ENCODE results near the gene SELENOK. TPM values are rescaled to one million over a fixed set of nuclear protein-coding genes. Genes with fewer than 3 reads are reported as not detected.

Gene SELENOK
- total RNA-seq, 1 donor from 2014 or later: 45.9 TPM

DNA sequence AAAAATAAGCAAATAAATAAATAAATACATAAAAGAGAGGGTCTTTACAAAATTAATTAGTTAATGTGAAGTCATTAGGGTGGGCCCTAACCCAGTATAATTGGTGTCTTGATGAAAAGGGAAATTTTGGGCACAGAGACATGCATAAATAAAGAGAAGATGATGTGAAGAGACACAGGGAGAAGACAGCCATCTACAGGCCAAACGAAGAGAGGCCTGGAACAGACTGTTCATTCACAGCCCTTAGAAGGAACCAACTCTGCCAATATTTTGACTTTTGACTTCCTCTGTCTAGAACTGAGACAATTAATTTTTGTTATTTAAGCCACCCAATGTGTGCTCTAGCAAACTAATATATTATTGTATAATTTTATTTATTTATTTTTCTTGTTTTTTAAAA, 29.6 kb upstream of the SELENOK start:
- no peaks in the 10 kb centered on the region for H3K27me3 ChIP-seq (ENCODE audit: control insufficient read depth in 3 of 3, insufficient read depth in 3 of 3, low read length in 3 of 3)
- no peaks in the 10 kb centered on the region for H3K36me3 ChIP-seq (ENCODE audit: control insufficient read depth in 3 of 3, insufficient read depth in 3 of 3, low read length in 3 of 3)
- no peaks in the 10 kb centered on the region for H3K4me1 ChIP-seq (ENCODE audit: control insufficient read depth in 3 of 3, insufficient read depth in 3 of 3, low read length in 3 of 3)
- peaks cover 0 to 2% (median 0%) of the 10 kb centered on the region in 3 donors for H3K9me3 ChIP-seq (ENCODE audit: control insufficient read depth in 3 of 3, low read length in 3 of 3)
- H3K9ac ChIP-seq (ENCODE audit: low read depth in 1 of 3, low read length in 3 of 3): no peak overlapping the region
- no peak overlapping the region for H3K4me3 ChIP-seq (ENCODE audit: low read length in 3 of 3)
- no peak overlapping the region for H3K27ac ChIP-seq (ENCODE audit: low read depth, low read length)

DNA sequence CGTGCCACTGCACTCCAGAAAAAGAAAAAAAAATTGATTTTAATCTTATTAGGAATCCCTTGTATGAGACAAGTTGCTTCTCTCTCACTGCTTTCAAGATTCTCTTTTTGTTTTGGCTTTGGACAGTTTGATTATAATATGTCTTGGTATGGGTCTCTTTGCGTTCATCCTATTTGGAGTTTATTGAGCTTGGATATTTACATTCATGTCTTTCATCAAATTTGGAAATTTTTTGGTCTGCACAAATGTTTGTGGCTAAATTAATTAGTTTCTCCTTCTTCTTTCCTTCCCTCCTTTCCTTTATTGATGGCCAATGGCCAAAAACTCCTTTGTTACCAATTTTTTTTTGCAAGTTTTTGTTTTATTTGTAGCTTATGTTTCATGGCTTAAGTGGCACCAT, 28.1 kb upstream of the SELENOK start:
- Histone ChIP-seq H3K9me3 (ENCODE audit: control insufficient read depth in 3 of 3, low read length in 3 of 3) (peaks cover 0 to 2% (median 0%) of the 10 kb centered on the region in 3 donors), H3K9ac (ENCODE audit: low read depth in 1 of 3, low read length in 3 of 3) (no peak overlapping the region), H3K27ac (ENCODE audit: low read depth, low read length) (no peak overlapping the region), H3K4me3 (ENCODE audit: low read length in 3 of 3) (no peak overlapping the region), H3K36me3 (ENCODE audit: control insufficient read depth in 3 of 3, insufficient read depth in 3 of 3, low read length in 3 of 3) (no peaks in the 10 kb centered on the region), H3K27me3 (ENCODE audit: control insufficient read depth in 3 of 3, insufficient read depth in 3 of 3, low read length in 3 of 3) (no peaks in the 10 kb centered on the region), H3K4me1 (ENCODE audit: control insufficient read depth in 3 of 3, insufficient read depth in 3 of 3, low read length in 3 of 3) (no peaks in the 10 kb centered on the region)

DNA sequence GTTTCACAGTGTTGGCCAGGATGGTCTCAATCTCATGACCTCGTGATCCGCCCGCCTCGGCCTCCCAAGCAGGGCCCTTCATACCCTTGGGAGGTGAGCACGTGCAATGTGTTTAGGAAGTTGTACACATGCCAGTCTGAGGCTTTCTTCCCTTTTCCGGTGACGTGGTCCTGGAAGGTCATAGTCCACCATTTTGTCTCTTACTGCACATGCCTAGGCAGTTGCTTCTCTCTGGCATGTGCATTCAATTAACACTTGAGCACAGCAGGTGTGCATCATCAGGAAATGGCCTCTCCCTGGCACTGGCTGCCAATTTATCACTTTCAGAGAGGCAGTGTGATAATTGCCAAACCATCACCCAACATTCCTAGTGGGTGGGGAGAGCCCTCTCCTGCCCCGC, 21.7 kb upstream of the SELENOK start:
- no peak overlapping the region for H3K4me3 ChIP-seq (ENCODE audit: low read length in 3 of 3)
- no peak overlapping the region for H3K27ac ChIP-seq (ENCODE audit: low read depth, low read length)
- peaks cover 0 to 2% (median 0%) of the 10 kb centered on the region in 3 donors for H3K27me3 ChIP-seq (ENCODE audit: control insufficient read depth in 3 of 3, insufficient read depth in 3 of 3, low read length in 3 of 3)
- H3K4me1 ChIP-seq (ENCODE audit: control insufficient read depth in 3 of 3, insufficient read depth in 3 of 3, low read length in 3 of 3): no peaks in the 10 kb centered on the region
- H3K9me3 ChIP-seq (ENCODE audit: control insufficient read depth in 3 of 3, low read length in 3 of 3): no peaks in the 10 kb centered on the region
- H3K9ac ChIP-seq (ENCODE audit: low read depth in 1 of 3, low read length in 3 of 3): no peak overlapping the region
- no peaks in the 10 kb centered on the region for H3K36me3 ChIP-seq (ENCODE audit: control insufficient read depth in 3 of 3, insufficient read depth in 3 of 3, low read length in 3 of 3)

GRCh38 chr3:53902711-53903110, 11.1 kb upstream of the SELENOK start:
- no peaks in the 10 kb centered on the region for H3K9me3 ChIP-seq (ENCODE audit: control insufficient read depth in 3 of 3, low read length in 3 of 3)
- H3K27ac ChIP-seq (ENCODE audit: low read depth, low read length): no peak overlapping the region
- H3K9ac ChIP-seq (ENCODE audit: low read depth in 1 of 3, low read length in 3 of 3): no peak overlapping the region
- H3K27me3 ChIP-seq (ENCODE audit: control insufficient read depth in 3 of 3, insufficient read depth in 3 of 3, low read length in 3 of 3): peaks cover 0 to under 1% (median 0%) of the 10 kb centered on the region in 3 donors
- no peaks in the 10 kb centered on the region for H3K36me3 ChIP-seq (ENCODE audit: control insufficient read depth in 3 of 3, insufficient read depth in 3 of 3, low read length in 3 of 3)
- no peak overlapping the region for H3K4me3 ChIP-seq (ENCODE audit: low read length in 3 of 3)
- no peaks in the 10 kb centered on the region for H3K4me1 ChIP-seq (ENCODE audit: control insufficient read depth in 3 of 3, insufficient read depth in 3 of 3, low read length in 3 of 3)

DNA sequence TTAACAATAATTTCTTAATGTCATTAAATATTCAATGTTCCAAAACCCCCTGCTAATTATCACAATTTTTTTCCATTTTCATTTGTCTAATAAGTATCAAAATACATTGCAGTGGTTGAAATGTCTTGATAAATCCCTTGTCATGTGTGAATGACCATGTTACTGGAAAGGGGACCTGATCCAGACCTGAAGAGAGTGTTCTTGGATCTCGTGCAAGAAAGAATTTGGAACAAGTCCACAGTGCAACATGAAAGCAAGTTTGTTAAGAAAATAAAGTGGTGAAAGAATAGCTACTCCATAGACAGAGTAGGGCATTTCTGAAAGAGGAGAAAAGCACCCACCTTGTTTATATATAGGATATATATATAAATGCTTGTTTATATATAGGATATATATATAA, 10.4 kb upstream of the SELENOK start:
- Histone ChIP-seq H3K27me3 (ENCODE audit: control insufficient read depth in 3 of 3, insufficient read depth in 3 of 3, low read length in 3 of 3) (peaks cover 0 to 7% (median 6%) of the 10 kb centered on the region in 3 donors), H3K4me1 (ENCODE audit: control insufficient read depth in 3 of 3, insufficient read depth in 3 of 3, low read length in 3 of 3) (no peaks in the 10 kb centered on the region), H3K9me3 (ENCODE audit: control insufficient read depth in 3 of 3, low read length in 3 of 3) (no peaks in the 10 kb centered on the region), H3K9ac (ENCODE audit: low read depth in 1 of 3, low read length in 3 of 3) (no peak overlapping the region), H3K27ac (ENCODE audit: low read depth, low read length) (no peak overlapping the region), H3K36me3 (ENCODE audit: control insufficient read depth in 3 of 3, insufficient read depth in 3 of 3, low read length in 3 of 3) (no peaks in the 10 kb centered on the region), H3K4me3 (ENCODE audit: low read length in 3 of 3) (no peak overlapping the region)

GRCh38 chr3:53900666-53901331, 9.1 kb upstream of the SELENOK start:
- H3K9ac ChIP-seq (ENCODE audit: low read depth in 1 of 3, low read length in 3 of 3): no peak overlapping the region
- H3K27ac ChIP-seq (ENCODE audit: low read depth, low read length): no peak overlapping the region
- no peaks in the 10 kb centered on the region for H3K9me3 ChIP-seq (ENCODE audit: control insufficient read depth in 3 of 3, low read length in 3 of 3)
- H3K4me3 ChIP-seq (ENCODE audit: low read length in 3 of 3): no peak overlapping the region
- H3K27me3 ChIP-seq (ENCODE audit: control insufficient read depth in 3 of 3, insufficient read depth in 3 of 3, low read length in 3 of 3): peaks cover 0 to 8% (median 6%) of the 10 kb centered on the region in 3 donors
- no peaks in the 10 kb centered on the region for H3K36me3 ChIP-seq (ENCODE audit: control insufficient read depth in 3 of 3, insufficient read depth in 3 of 3, low read length in 3 of 3)
- no peaks in the 10 kb centered on the region for H3K4me1 ChIP-seq (ENCODE audit: control insufficient read depth in 3 of 3, insufficient read depth in 3 of 3, low read length in 3 of 3)

- no peaks in the 10 kb centered on the region for H3K4me1 ChIP-seq (ENCODE audit: control insufficient read depth in 3 of 3, insufficient read depth in 3 of 3, low read length in 3 of 3)
- no peak overlapping the region for H3K4me3 ChIP-seq (ENCODE audit: low read length in 3 of 3)
- no peak overlapping the region for H3K9ac ChIP-seq (ENCODE audit: low read depth in 1 of 3, low read length in 3 of 3)
- H3K27me3 ChIP-seq (ENCODE audit: control insufficient read depth in 3 of 3, insufficient read depth in 3 of 3, low read length in 3 of 3): peaks cover 0 to 10% (median 9%) of the 10 kb centered on the region in 3 donors
- H3K36me3 ChIP-seq (ENCODE audit: control insufficient read depth in 3 of 3, insufficient read depth in 3 of 3, low read length in 3 of 3): no peaks in the 10 kb centered on the region
- H3K9me3 ChIP-seq (ENCODE audit: control insufficient read depth in 3 of 3, low read length in 3 of 3): no peaks in the 10 kb centered on the region
- H3K27ac ChIP-seq (ENCODE audit: low read depth, low read length): no peak overlapping the region
Measured at GRCh38 chr3:53899750-53900149, 8.1 kb upstream of the SELENOK start.

DNA sequence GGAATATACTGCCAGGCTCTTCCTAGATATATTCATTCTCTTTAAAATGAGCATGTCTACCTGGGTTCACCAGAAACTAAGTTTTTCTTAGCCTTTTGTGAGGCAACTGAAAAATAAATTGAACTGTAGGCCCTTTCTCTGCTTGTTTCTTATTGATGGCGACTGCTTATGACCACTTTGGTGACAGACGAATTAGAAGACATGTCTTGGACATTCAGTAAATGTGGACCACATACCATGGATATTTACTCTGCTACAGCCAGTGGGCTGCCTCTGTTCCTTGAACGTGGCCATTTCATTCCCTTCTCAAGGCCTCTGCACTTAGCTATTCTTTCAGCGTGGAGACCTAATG, 603 bp upstream of the SELENOK start:
- Histone ChIP-seq H3K4me3 (ENCODE audit: low read length in 3 of 3) (peak overlapping the region; percentile 72 to 92 (median 73)), H3K27ac (ENCODE audit: low read depth, low read length) (peak overlapping the region; percentile 94), H3K36me3 (ENCODE audit: control insufficient read depth in 3 of 3, insufficient read depth in 3 of 3, low read length in 3 of 3) (peaks cover 0 to 9% (median 3%) of the 10 kb centered on the region in 3 donors), H3K9me3 (ENCODE audit: control insufficient read depth in 3 of 3, low read length in 3 of 3) (no peaks in the 10 kb centered on the region), H3K4me1 (ENCODE audit: control insufficient read depth in 3 of 3, insufficient read depth in 3 of 3, low read length in 3 of 3) (peaks cover 12 to 22% (median 16%) of the 10 kb centered on the region in 3 donors), H3K9ac (ENCODE audit: low read depth in 1 of 3, low read length in 3 of 3) (peak overlapping the region; percentile 73 to 76 (median 73)), H3K27me3 (ENCODE audit: control insufficient read depth in 3 of 3, insufficient read depth in 3 of 3, low read length in 3 of 3) (peaks cover 0 to 10% (median 5%) of the 10 kb centered on the region in 3 donors)

DNA sequence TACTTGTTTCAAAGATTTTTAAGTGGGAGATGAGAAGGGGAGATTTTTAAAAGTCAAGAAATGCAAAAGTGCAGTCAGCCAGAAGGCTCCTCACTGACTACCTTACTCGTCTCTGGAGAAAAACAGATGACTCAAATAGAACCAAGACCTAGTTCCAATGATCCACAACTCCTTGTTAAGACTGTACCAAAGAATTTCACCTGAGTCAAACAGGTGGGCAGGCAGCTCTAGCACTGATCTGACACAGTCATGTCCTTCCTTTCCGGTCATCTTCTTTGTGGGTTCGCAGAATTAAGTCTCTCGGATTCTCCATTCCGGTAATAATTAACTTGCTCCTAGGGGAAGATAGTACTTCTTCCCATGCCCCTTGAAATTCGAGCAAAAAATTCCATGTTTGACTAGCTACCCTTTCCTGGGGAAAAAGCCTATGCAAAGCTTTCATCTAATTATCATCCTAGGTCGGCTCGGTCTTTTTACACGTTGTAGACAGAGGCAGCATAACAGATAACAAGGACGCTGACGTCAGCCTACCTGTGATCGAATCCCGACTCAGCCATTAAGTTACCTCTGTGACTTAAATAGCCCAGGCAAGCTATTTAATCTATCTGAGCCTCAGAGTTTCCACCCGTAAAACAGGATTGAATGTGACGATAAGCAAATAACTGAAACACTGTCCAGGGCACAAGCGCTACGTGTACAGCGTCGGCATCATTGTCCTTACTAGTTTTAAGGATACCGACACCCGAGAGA, 758 bp downstream of the SELENOK start:
- Histone ChIP-seq H3K4me1 (ENCODE audit: control insufficient read depth in 3 of 3, insufficient read depth in 3 of 3, low read length in 3 of 3) (peaks cover 12 to 22% (median 16%) of the 10 kb centered on the region in 3 donors), H3K9ac (ENCODE audit: low read depth in 1 of 3, low read length in 3 of 3) (peak overlapping the region; percentile 91 to 97 (median 97)), H3K27me3 (ENCODE audit: control insufficient read depth in 3 of 3, insufficient read depth in 3 of 3, low read length in 3 of 3) (peaks cover 0 to 6% (median 4%) of the 10 kb centered on the region in 3 donors), H3K36me3 (ENCODE audit: control insufficient read depth in 3 of 3, insufficient read depth in 3 of 3, low read length in 3 of 3) (peaks cover 2 to 19% (median 4%) of the 10 kb centered on the region in 3 donors), H3K4me3 (ENCODE audit: low read length in 3 of 3) (peak overlapping the region; percentile 90 to 98 (median 92)), H3K27ac (ENCODE audit: low read depth, low read length) (peak overlapping the region; percentile 94), H3K9me3 (ENCODE audit: control insufficient read depth in 3 of 3, low read length in 3 of 3) (no peaks in the 10 kb centered on the region)

DNA sequence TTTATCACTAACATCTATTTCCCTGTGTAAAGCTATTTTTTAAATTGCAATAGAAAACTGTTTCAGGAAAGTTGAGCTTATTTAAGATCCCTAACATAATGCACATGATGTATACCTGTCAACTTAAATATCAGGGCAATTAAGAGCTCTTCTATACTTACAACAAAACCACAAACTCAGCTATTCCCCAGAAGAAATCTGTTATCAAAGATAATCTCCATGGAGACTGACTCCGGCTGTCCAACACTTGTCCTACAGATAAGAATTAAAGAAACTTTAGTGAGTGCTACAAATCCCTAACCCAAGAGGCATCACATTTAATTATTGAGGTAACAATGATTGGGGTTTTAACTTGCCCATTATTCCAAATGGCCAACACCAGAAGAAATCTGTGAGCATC, 3.4 kb downstream of the SELENOK start:
- Histone ChIP-seq H3K9me3 (ENCODE audit: control insufficient read depth in 3 of 3, low read length in 3 of 3) (no peaks in the 10 kb centered on the region), H3K4me1 (ENCODE audit: control insufficient read depth in 3 of 3, insufficient read depth in 3 of 3, low read length in 3 of 3) (peaks cover 12 to 22% (median 16%) of the 10 kb centered on the region in 3 donors), H3K4me3 (ENCODE audit: low read length in 3 of 3) (no peak overlapping the region), H3K27me3 (ENCODE audit: control insufficient read depth in 3 of 3, insufficient read depth in 3 of 3, low read length in 3 of 3) (no peaks in the 10 kb centered on the region), H3K9ac (ENCODE audit: low read depth in 1 of 3, low read length in 3 of 3) (no peak overlapping the region), H3K27ac (ENCODE audit: low read depth, low read length) (no peak overlapping the region), H3K36me3 (ENCODE audit: control insufficient read depth in 3 of 3, insufficient read depth in 3 of 3, low read length in 3 of 3) (peaks cover 16 to 38% (median 21%) of the 10 kb centered on the region in 3 donors)

Measured in skeletal muscle tissue (tissue), 4 donors.